ENCODE measurements around the gene KIAA0586.

GRCh38 chr14:58584383-58584782, 156.9 kb downstream of the KIAA0586 start:
- TF ChIP-seq, protein P1, sequence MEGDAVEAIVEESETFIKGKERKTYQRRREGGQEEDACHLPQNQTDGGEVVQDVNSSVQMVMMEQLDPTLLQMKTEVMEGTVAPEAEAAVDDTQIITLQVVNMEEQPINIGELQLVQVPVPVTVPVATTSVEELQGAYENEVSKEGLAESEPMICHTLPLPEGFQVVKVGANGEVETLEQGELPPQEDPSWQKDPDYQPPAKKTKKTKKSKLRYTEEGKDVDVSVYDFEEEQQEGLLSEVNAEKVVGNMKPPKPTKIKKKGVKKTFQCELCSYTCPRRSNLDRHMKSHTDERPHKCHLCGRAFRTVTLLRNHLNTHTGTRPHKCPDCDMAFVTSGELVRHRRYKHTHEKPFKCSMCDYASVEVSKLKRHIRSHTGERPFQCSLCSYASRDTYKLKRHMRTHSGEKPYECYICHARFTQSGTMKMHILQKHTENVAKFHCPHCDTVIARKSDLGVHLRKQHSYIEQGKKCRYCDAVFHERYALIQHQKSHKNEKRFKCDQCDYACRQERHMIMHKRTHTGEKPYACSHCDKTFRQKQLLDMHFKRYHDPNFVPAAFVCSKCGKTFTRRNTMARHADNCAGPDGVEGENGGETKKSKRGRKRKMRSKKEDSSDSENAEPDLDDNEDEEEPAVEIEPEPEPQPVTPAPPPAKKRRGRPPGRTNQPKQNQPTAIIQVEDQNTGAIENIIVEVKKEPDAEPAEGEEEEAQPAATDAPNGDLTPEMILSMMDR (conservative IDR thresholded peaks at IDR 0.05 in 1 of 2, IDR thresholded peaks at IDR 0.05 in 1 of 2; ENCODE audit: extremely low read depth in 1 of 2, insufficient read depth in 1 of 2, low read depth in 1 of 2, low read length in 2 of 2) = no peak
- TF ChIP-seq EZH2 (IDR thresholded peaks at IDR 0.05; ENCODE audit: borderline replicate concordance, low read length) = no peak
